ENCODE data around the gene CFAP77.

The CFAP77 gene

DNA sequence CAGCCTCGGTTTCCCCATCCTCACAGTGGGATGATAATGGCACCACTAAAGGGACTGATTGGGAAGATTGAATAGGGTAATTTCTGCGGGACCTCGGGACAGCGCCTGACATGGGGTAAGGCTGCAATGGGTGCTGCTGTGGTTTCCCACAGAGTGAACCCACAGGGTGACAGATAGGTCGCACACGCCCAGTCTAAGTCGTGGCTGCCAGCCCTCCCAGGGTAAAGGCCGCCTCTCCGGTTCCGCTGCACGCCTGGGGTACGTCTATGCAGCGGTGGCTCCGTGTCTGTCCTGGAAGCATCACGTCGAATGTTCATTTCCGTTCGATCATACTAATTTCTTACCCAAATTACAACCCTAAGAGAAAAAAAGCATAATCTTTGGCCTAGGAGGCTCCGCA lies 631 bp downstream of the CFAP77 start:
- no peak for DNase-seq

DNA sequence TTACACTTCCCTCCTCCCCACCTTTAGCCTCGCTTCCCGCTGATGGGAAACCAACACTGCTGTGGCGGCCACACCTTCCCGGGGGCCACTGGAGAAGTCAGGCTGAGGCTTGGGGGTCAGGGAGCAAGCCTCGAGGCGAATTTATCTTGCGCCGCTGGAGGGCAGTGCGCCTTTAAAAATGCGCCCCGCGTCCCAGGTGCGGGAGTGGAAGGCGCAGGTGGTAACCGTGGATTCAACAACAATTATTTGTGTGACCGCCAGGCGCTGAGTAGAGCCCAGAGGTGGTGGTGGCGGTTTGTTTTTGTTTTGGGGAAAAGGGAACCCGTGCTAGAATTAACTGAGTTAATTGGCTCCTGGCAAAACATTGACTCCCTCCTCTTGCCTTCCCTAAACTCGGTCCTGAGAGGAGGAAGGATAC lies 1.1 kb downstream of the CFAP77 start:
- peak; percentile 46 for DNase-seq

DNA sequence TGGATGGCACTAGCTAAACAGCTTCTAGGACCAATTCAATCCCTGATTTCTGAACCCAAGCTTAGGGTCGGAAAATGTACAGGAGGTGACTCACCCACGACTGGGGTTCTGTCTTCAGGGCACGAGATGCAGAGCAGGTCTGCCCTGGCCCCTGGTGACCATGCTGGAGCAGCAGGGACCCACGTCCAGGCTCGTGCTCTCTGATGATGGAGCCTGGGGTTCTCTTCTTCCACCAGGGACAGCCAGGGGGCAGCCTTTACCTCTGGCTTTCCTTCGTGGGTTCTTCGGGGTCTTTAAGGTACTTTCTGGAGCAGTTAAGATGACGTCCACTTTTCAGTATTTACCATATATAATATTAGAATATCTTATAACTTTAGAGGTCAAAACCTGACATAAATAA lies 2.1 kb downstream of the CFAP77 start:
- DNase-seq: no peak

DNA sequence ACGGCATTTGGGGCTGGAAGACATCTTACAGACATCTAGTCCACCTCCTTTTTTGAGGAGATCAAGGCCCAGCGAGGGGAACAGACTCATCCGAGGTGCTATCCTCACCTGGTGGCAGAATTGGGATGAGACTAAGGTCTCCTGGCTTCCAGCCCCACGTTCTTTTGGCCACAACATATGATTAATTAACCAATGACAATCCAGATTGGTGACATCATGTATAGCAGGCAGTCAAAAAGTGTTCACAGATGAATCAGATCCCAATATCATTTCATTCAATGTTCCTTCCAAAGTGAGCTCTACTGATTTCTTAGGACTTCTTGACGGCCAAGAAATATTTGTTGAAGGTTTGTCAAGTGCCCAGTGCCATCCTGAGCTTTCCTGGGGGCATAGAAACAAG lies 3.9 kb downstream of the CFAP77 start:
- DNase-seq: no peak

DNA sequence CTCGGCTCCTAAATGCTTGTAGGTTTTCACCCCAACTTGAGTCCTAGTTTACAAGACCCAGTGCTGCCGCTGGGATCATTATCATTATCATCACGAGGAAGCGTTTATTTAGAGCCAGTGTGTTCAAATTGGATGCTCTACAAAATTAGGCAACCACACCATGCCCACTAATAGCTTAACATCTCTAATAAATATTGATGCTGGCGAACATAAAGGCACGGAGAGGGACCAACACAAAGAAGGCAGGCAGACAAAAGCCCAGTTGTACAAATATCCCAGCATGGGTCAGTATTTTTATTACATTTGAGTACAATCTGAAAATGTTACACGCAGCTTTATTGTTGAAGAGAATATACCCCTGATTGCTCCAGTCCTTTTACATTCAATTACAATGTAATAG lies 4.7 kb downstream of the CFAP77 start:
- no peak for DNase-seq

DNA sequence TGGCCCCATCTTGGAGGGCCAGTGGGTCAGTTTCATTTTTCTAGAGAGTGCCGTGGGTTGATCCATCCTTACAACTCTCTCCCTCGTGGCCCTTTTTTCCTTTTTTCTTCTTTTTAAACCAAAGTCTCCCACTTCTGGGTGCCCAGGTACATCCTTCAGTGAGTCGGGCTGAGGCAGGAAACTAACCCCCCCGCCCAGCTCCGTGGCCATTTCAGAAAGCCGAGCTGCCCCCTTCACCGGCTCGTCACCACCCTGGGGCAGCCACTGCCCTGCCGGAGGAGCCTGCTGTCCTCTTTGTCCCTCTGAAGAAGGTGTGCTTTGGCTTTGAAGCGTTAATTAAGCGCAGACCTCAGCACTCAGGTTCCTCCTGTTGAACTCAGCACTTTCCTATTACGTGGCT lies 5.2 kb downstream of the CFAP77 start:
- no peak for DNase-seq

DNA sequence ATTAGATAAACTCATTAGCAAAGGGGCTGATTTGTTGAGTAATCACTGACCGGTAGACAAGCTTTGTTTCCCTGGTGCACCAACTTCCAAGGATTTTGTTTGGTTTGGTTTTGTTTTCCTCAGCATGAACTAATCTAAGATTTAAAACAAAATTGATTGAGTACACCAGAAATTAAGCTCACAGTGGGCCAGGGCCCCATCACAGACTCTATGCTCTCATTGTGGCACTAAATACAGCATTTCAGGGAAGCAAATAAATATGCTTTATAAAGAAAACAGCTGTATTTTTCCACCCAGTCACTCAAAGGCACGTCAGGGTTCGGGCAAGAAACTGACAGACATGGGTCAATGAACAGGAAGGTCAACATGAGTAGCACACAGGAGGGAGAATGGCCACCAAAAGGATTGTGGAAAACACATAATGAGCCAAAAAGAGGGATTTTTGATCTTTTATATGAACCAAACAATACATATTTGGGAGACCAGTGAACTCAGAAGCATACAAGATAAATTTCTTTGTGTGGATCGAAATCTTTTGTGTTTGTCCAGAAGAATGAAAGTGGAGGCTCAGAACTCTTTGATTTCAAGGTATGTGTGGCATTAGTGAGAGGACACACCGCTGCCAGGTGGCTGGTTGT lies 8.8 kb downstream of the CFAP77 start:
- no peak for DNase-seq

DNA sequence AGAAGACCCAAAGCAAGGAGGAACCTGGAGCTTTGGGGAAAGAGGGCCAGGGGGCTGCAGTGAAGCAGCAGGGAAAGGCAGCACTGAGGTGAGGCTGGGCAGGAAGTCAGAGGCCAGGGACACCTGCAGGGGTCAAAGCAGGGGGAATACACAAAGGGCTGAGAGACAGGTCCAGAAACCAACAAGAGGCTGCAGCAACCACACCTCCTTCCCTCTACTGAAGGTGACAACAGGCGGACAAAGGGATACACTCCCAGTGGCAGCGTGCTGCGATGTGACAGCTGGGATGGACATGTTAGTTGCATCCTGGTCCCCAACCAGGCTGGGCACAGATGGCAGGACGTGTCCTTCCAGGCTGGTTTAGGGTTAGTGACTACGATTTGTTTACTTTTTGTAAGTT lies 12.6 kb downstream of the CFAP77 start:
- DNase-seq: no peak

DNA sequence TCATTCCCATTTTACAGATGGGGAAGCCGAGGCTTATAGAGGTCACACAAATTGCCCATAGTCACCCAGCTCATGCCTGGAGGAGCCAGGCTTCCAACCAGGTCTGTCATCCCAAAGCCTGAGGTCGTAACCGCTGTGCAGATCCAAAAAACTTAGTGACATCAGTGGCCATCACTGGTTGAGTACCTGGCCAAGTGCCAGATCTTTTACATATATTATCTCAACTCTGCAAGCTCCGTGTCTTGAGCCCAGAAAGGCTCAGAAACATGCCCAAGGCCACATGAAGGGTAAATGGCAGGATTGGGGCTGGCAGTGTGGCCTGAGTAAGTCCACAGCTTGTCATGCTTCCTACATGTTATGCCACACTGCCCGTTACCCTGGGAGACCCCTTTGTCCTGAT lies 13.5 kb downstream of the CFAP77 start:
- DNase-seq: no peak

DNA sequence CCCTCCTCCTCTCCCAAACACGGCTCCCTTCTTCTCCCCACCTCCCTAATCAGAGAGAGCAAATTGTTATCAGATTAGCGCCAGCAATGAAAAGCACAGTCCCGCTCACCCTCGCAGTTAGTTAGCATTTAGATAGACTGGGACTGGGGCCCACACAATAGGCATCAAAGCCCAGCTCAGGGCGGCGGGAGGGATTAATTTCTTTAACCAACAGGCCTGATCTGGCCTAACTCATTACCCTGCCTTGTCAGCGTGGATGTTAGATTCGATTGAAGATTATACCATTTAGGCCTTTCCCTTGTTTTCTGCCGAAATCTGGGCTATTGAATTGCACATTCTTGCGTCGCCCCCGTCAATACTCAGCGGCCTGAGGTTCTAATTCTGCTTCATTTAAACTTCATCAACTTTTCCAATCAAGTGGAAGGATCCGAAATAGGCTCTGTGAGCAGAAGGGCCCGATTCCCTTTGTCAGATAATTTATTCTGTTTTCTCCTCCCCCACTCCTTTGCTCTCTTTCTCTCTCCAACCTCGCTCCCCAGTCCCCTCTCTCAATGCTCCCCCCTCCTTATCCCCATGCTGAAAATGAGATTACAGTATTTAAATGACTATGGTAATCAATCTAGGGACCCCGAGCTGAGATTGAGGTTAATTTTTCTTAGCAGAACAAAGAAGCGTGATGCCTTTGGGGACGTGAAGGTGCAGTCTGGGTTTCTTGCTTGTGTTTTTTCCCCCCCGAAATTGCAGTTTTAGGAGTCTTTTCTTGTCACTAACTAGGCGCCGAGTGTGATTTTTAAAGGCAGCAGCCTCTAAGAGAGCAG lies 15.1 kb downstream of the CFAP77 start:
- no peak for DNase-seq

DNA sequence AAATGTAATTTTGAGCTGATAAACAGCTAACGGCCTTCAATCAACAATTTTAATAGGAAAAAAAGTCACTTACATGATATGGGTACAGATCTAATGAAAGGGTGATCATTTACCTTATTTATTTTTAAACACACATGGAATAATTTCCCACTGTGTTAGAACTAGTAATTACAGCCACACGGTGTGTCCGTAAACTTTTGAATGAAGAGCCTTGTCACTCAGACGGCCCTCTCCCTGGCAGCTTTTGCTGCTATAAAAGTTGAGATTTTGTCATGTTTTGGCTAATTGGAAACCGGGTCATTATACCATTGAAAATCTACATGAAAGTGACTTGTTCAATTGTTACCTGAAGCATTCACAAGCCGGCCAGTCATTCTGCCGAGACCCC lies 15.7 kb downstream of the CFAP77 start:
- no peak for DNase-seq

DNA sequence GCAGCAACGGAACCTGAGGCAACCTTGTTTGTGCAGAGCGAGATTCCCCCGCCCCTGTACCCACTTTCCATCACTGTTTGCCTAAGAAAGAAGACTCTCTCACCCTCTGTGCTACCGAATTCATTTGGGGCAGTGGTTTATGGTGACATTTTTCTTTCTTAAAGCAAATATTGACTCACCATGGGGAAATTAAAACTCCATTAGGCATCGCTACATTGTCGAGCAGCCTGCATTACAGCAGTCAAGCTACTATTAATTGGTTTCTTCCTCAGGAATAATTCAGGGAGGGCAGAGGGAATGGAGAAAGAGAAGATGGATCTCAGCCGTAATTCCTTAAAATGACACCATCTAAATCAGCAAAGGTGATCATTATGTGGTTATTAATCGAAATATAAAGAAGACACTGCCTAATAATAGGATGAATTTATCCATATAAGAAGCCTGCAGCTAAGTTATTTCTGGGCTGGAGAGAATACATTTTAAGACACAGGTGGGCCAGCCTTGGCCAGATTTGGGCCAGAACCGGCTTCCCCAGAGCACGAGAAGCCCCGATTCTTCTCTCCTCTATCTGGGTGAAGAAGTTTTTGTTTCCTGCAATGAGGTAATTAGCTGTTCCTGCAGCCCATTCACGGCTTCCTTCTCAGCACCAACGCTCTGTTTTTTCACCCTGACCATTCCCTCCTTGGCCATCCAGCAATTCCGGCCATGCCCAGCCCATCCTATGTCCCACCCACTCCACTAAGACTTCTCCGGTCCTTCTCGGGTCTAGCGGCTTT lies 16.8 kb downstream of the CFAP77 start:
- no peak for DNase-seq

DNA sequence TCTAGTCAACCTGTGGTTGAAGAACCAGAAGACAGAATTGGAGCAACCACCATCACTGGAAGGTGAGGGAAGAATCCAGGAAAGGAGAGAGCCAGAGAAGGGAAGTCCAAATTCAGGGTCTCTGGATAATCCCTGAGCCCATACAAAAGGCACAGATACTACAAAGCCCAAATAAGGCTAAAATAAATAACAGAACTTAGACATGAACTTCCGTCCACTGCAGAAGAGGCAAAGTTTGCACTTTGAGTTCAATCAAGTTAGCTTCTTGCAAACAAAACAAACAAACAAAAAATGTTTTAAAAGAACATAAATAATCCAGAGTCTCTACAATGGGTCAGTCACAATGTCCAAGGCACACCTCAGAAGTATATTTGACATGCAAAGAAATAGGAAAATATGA lies 21.0 kb downstream of the CFAP77 start:
- no peak for DNase-seq

DNA sequence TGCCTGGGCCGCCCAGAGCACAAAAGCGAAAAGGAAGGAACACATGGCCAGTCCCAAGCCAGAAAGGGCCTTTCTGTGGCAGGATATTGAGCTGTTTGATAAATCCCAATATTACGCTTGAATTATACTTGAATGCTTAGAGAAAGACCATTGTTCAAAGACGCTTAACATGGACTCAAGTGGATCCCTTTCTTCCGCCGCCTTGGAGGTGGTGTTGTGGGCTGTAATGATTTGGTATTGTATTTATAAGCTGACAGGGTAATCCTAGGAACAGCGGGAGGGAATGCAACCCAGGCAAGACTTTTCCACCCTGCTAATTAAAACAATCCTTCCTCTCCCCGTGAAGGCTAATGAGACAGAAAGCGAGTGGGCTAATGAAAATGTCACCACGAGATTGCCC lies 24.9 kb downstream of the CFAP77 start:
- no peak for DNase-seq

DNA sequence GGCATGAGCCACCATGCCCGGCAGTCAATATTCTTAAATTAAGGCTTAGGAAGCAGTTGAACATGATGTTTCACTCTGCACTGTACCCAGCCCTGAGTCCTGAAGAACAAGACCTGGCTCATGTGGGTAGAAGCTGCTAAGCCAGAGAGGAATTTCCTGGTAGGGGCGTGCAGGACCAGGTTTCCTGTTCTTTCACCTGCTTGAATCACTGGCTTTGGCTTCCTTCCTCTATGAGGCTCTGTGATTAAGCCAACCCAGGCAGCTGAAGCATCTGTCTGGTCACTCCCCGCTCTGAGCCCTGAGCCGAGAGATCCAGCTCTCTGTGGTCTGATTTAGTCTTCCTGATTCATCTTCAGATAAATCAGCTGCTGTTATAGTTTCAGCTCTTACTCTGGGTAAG lies 29.1 kb downstream of the CFAP77 start:
- no peak for DNase-seq

DNA sequence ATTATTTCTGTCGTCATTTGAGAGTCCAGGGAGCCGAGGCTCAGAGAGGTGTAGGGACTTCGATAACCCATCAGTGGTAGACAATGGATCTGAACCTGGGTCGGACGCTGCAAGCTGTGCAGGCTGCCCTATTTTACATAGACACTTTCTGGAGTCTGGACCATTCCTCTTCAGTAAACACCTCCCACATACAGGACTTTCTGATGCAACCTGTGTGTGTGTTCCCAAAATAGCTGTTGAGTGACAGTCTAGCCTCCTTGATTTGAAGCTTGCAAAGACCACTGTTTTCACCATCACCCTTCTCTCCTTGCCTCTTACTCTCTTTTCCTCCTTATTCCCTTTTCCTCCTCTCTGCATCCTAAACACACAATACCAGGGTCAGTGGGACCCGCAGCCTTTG lies 30.7 kb downstream of the CFAP77 start:
- DNase-seq: no peak

DNA sequence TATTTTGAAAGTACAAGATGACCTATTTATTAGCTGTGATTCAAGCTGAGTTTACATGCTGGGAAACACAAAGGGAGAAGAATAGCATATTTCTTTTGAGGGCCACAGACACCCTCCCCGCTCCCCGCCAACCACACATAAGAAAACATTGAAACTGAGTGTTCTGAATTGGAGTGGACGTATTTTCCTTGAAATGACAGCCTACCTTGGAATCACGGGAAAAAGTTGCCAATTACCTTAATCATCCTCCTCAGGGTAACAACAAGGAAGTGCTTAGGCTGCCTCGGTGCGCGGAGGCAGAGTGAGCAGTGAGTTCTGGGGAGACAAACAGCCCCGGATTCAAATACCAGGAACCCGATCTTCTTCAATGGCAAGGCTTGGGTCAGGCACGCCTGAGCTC lies 31.4 kb downstream of the CFAP77 start:
- no peak for DNase-seq

DNA sequence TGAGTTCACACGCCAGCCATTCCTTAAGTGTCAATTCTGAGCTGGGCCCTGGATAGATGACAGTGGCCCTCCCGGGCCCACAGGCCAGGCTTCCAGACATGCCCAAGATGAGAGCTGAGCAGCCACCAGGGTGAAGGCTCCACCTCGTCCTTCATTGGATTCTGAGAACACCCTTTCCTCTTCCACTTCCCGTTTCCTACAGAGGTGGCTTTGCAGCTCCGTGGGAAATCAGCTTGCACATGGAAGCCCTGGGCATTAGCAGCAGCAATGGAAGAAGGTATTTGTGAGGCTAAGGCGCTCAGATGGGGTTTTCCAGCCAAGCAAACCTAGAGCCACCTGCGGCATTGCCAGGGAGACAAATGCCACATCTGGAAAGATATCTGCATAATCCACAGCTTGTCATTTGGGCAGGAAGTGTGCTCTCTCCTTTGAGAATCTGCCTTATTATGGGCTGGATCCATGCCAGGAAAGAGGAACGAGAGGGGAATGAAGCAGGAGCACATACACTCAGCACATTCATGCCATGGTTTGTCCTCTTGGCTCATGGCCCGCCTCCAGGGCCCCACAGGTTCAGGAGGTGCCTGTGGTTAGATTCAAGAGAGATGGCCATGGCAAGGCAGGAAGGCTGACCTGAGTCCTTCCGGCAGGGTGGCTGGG lies 34.1 kb downstream of the CFAP77 start:
- no peak for DNase-seq

DNA sequence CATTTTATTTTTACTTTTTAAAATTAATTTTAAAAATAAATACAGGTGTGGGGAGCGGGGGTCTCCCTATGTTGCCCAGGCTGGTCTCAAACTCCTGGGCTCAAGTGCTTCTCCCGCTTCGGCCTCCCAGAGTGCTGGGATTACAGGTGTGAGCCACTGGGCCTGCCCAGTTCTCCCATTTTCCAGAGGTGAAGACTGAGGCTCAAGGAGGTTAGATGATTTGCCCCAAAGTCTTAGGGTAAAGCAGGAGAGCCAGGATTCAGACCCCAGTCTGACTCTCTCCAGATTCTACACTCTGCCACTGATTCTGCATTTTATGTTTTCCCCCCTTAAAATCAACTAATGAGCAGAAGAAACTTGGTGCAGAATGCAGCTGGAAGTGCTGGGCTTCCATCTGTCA lies 36.9 kb downstream of the CFAP77 start:
- DNase-seq: no peak

DNA sequence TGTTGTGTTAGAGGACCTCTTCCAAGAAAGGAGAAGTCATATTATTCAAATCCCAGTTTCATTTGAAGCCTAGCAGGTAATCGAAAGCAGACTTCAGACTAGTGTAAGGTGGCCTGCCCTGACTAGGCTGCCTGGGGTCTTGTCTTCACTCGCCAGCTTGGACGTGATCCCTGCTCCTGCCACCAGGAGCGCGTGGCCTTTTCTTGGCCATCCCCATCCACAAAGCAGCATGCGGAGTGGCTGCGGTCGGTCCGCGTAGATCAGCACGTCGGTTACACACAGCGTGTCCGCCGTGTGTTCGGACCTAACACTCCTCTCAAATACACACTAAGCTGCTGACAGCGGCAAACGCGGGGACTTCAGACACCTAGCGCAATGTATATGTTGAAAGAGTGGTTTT lies 37.3 kb downstream of the CFAP77 start:
- no peak for DNase-seq

DNA sequence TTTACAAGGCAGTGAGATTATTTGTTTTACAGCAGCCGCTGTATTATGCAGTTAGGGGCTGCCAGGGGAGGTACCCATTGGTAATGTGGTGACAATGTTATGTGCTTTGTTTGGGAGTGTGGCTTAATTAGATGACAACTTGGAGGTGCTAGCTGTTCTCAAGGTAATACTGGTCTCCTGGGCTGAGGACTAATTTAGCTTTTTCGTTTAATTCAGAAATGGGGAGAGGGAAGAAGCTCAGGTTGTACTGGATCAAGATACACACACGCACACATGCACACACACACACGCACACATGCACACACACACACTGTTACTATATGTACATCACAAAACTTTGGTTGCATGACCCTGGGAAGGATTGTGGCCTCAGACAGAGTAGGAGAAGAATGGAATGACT lies 37.9 kb downstream of the CFAP77 start:
- no peak for DNase-seq

DNA sequence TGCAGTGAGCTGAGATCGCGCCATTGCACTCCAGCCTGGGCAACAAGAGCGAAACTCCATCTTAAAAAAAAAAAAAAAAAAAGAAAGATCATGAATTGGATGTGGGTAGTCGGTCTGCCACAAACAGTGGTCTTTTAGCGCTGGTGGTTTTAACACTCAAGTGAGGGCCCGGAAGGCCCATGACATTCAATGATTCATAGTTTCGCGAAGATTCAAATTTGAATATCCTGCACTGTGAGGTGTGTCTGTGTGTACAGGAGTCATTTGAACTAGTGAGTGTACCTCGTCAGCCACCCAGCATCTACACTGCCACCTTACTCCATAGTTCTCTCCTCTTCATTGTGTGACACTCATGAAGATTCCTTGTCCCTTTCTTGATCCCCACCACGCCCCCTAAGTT lies 41.3 kb downstream of the CFAP77 start:
- no peak for DNase-seq

DNA sequence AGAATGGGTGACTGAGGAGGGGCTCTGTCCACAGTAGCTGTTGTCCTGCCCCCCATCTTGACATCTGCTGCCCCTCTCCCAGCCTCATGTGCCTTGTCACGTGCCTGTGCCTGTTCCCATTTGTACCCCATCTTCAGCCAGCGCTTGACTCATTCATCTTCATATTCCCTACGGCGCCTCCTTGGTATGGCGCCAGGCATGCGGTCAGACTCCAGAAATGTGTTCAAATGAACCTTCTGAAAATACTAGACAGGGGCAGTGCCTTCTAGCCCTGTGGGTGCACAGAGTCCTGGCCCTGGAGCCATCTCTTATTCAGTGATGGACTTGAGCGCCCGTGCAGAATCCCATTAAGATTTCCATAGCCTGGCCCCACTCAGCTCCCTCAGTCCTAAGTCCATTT lies 46.2 kb downstream of the CFAP77 start:
- no peak for DNase-seq

Measured in NCI-H1436 treated with DMSO at 0.1 percent for 48 hours (cell line).